Neuronal stem cell (in vitro differentiated cells): ENCODE results near the gene PHF21A.

Source experiments
- DNase-seq: peaks from one replicate; pipeline ENCODE4 v3.0.0-alpha.2; 2013; ENCODE audit warnings: low spot score
- H2AFZ ChIP-seq: one replicate; pipeline ENCODE4 v1.6.1; 2013; ENCODE audit warnings: mild to moderate bottlenecking, low read length, inconsistent platforms
- H2AK5ac ChIP-seq: 2 replicates; pipeline ENCODE4 v1.6.1; 2013; ENCODE audit warnings: low read depth, mild to moderate bottlenecking, inconsistent platforms, low read length, moderate library complexity, mixed read lengths
- H2BK120ac ChIP-seq: 2 replicates; pipeline ENCODE4 v1.6.1; 2013; ENCODE audit warnings: low read depth, mild to moderate bottlenecking, inconsistent platforms, low read length, moderate library complexity, mixed read lengths
- H2BK12ac ChIP-seq: one replicate; pipeline ENCODE4 v1.6.1; 2013; ENCODE audit warnings: low read length, inconsistent platforms
- H2BK15ac ChIP-seq: 2 replicates; pipeline ENCODE4 v1.6.1; 2013; ENCODE audit warnings: mild to moderate bottlenecking, low read length, inconsistent platforms, mixed read lengths
- H2BK5ac ChIP-seq: one replicate; pipeline ENCODE4 v1.6.1; 2013; ENCODE audit warnings: inconsistent platforms, mild to moderate bottlenecking, low read length, moderate library complexity
- H3K14ac ChIP-seq: one replicate; pipeline ENCODE4 v1.6.1; 2013; ENCODE audit warnings: low read length, inconsistent platforms
- H3K18ac ChIP-seq: 2 replicates; pipeline ENCODE4 v1.6.1; 2013; ENCODE audit warnings: low read length, inconsistent platforms
- H3K23ac ChIP-seq: 2 replicates; pipeline ENCODE4 v1.6.1; 2013; ENCODE audit warnings: low read depth, mild to moderate bottlenecking, mixed read lengths, low read length, inconsistent platforms; ENCODE audit not compliant: poor library complexity
- H3K27ac ChIP-seq: replicated peaks from 3 replicates; pipeline ENCODE4 v1.5.1; 2013; ENCODE audit warnings: low read length, inconsistent platforms
- H3K27me3 ChIP-seq, 3 experiments: 2 replicates each; pipeline ENCODE4 v1.6.1; 2013; ENCODE audit warnings: low read length in 3 of 3, mild to moderate bottlenecking in 2 of 3, inconsistent platforms in 1 of 3, low read depth in 1 of 3, mixed read lengths in 1 of 3, moderate library complexity in 1 of 3; ENCODE audit not compliant: control insufficient read depth in 3 of 3, insufficient read depth in 3 of 3
- H3K36me3 ChIP-seq, 2 donors: replicated peaks in 1 of 2; 2 replicates each; pipeline ENCODE4 v1.6.1; 2013; ENCODE audit warnings: low read length in 2 of 2; ENCODE audit not compliant: control insufficient read depth in 2 of 2, insufficient read depth in 2 of 2
- H3K4ac ChIP-seq: 2 replicates; pipeline ENCODE4 v1.6.1; 2013; ENCODE audit warnings: inconsistent platforms, mild to moderate bottlenecking, low read length, moderate library complexity
- H3K4me1 ChIP-seq, 2 donors: 1 replicate in 1 of 2; 2 replicates in 1 of 2; pipeline ENCODE4 v1.6.1; 2013; ENCODE audit warnings: low read length in 2 of 2, low read depth in 1 of 2; ENCODE audit not compliant: control insufficient read depth in 2 of 2, insufficient read depth in 1 of 2
- H3K4me2 ChIP-seq: one replicate; pipeline ENCODE4 v1.6.1; 2013; ENCODE audit warnings: mild to moderate bottlenecking, low read length, inconsistent platforms; ENCODE audit not compliant: insufficient read depth, poor library complexity, severe bottlenecking
- H3K4me3 ChIP-seq, 2 donors: 2 replicates each; pipeline ENCODE4 v1.5.1; 2013; ENCODE audit warnings: low read length in 2 of 2, mild to moderate bottlenecking in 2 of 2, inconsistent platforms in 1 of 2, moderate library complexity in 1 of 2
- H3K79me1 ChIP-seq: one replicate; pipeline ENCODE4 v1.6.1; 2013; ENCODE audit warnings: low read depth, mild to moderate bottlenecking, inconsistent platforms, low read length, moderate library complexity
- H3K9ac ChIP-seq: one replicate; pipeline ENCODE4 v1.6.1; 2013; ENCODE audit warnings: mild to moderate bottlenecking, low read depth, low read length, inconsistent platforms; ENCODE audit not compliant: poor library complexity
- H3K9me3 ChIP-seq, 2 donors: replicated peaks in 1 of 2; 2 replicates each; pipeline versions ENCODE3 to v1.6.1; 2013; ENCODE audit warnings: low read length in 2 of 2, mild to moderate bottlenecking in 2 of 2, inconsistent platforms in 1 of 2, low read depth in 1 of 2, mixed read lengths in 1 of 2, moderate library complexity in 1 of 2; ENCODE audit not compliant: control insufficient read depth in 2 of 2, insufficient read depth in 1 of 2
- H4K8ac ChIP-seq: one replicate; pipeline ENCODE4 v1.6.1; 2013; ENCODE audit warnings: low read depth, mild to moderate bottlenecking, inconsistent platforms, low read length, moderate library complexity
- H4K91ac ChIP-seq: one replicate; pipeline ENCODE4 v1.6.1; 2013; ENCODE audit warnings: low read length, low read depth, mild to moderate bottlenecking, inconsistent platforms; ENCODE audit not compliant: poor library complexity
- WGBS, 2 donors: extraction: QIAGEN DNeasy Blood & Tissue Kit; methylation state at CpG; one replicate each; pipeline ENCODE4 v1.1.7; 2013; ENCODE audit warnings: missing lambda C conversion rate in 2 of 2, mixed read lengths in 1 of 2; ENCODE audit not compliant: insufficient read length in 2 of 2, insufficient replicate concordance in 1 of 2; ENCODE audit errors: extremely low coverage in 2 of 2; 5-methylcytosine and 5-hydroxymethylcytosine counted together

The PHF21A gene

DNA sequence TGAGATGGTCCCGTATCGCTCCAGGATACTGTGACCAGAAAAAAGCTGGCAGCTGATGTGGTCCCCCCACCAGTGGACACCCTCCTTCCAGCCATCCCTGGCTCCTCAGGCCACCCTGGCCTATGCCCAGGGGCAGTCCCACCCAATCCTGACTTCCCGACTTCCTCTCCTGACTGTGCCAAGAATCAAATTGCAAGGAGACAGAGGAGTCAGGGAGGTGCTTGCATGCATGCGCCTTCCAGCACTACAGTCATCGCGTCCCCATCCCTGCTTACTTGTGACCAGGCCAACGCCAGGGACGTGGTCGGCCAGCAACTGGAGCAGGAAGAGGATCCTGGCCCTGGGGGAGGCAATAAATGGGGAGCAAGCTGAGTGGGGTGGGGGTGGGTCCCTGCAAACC is 210.6 kb downstream of the PHF21A start:
- Histone ChIP-seq H3K4me3 (no peak overlapping the region), H3K4me2 (no peak overlapping the region), H3K9me3 (no peaks in the 10 kb centered on the region), H3K4ac (no peak overlapping the region), H3K27ac (no peak overlapping the region), H2BK15ac (no peak overlapping the region), H3K23ac (no peak overlapping the region), H3K79me1 (peaks cover 6% of the 10 kb centered on the region), H3K27me3 (no peaks in the 10 kb centered on the region), H3K36me3 (peaks cover 24 to 51% of the 10 kb centered on the region in 2 donors), H3K18ac (no peak overlapping the region), H2AK5ac (no peak overlapping the region), H2BK12ac (no peak overlapping the region), H4K8ac (no peak overlapping the region), H3K4me1 (peaks cover 0 to 3% of the 10 kb centered on the region in 2 donors), H2AFZ (no peak overlapping the region), H2BK5ac (no peak overlapping the region), H3K14ac (no peak overlapping the region), H3K9ac (peak overlapping the region; percentile 14), H2BK120ac (no peak overlapping the region), H4K91ac (no peak overlapping the region)
- no CpG with 5 or more reads among the region's 9 CpGs for WGBS, 2 donors
- DNase-seq = no peak

DNA sequence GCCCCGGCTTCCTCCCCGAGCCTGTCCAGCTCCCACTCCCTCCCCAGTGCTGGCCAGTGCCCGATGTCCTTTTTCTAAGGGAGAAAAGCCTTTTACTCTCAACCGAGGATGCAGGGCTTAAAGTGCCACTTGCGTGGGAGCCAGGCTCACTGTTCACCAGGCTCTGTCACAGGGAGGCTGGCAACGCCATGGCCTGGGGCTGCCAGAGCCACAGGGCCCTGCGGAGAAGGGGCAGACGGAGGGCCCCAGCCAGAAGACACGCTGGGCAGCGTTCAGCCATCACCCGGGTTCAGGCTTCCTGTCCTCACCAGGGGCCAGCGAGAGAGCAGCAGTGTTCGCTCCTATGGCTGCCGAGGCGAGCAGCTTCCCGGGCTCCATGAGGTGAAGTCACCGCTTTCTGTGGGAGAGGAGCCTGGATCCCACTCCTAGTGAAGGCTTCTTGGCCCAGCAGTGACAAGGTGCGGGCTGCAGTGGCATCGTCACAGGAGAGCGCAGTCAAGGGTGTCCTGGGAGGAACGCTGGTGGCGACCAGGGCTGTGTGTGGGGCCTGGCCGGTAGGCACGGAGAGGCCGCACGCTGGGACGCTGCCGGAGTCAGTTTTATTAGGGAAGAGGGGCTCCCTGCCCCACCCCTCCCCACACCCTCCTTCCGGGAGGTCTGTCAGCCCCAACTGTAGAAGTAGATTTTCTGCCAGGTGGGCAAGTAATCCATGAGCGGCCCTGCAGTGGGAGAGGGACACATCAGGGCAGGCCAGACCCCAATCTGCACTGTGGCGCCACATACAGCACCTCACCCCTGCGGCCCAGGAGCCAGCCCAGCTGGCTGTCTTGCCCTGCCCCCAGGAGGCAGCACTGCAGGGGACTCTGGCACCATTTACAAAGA is 211.4 kb downstream of the PHF21A start:
- peak overlapping the region; percentile 20 for H3K23ac ChIP-seq
- no peak overlapping the region for H2AFZ ChIP-seq
- H3K4me1 ChIP-seq = peaks cover 0 to 3% of the 10 kb centered on the region in 2 donors
- H3K79me1 ChIP-seq = peaks cover 6% of the 10 kb centered on the region
- no peak overlapping the region for H2AK5ac ChIP-seq
- H3K27me3 ChIP-seq = no peaks in the 10 kb centered on the region
- no peak overlapping the region for H3K4me3 ChIP-seq
- no peak overlapping the region for H3K9ac ChIP-seq
- no peak for DNase-seq
- peaks cover 18 to 49% of the 10 kb centered on the region in 2 donors for H3K36me3 ChIP-seq
- no peak overlapping the region for H3K4me2 ChIP-seq
- no peak overlapping the region for H3K4ac ChIP-seq
- H2BK120ac ChIP-seq = no peak overlapping the region
- no CpG with 5 or more reads among the region's 32 CpGs for WGBS, 2 donors
- H2BK15ac ChIP-seq = no peak overlapping the region
- H4K8ac ChIP-seq = no peak overlapping the region
- H3K27ac ChIP-seq = no peak overlapping the region
- no peak overlapping the region for H2BK12ac ChIP-seq
- H2BK5ac ChIP-seq = peak overlapping the region; percentile 53
- no peaks in the 10 kb centered on the region for H3K9me3 ChIP-seq
- no peak overlapping the region for H3K14ac ChIP-seq
- H3K18ac ChIP-seq = no peak overlapping the region
- H4K91ac ChIP-seq = no peak overlapping the region

DNA sequence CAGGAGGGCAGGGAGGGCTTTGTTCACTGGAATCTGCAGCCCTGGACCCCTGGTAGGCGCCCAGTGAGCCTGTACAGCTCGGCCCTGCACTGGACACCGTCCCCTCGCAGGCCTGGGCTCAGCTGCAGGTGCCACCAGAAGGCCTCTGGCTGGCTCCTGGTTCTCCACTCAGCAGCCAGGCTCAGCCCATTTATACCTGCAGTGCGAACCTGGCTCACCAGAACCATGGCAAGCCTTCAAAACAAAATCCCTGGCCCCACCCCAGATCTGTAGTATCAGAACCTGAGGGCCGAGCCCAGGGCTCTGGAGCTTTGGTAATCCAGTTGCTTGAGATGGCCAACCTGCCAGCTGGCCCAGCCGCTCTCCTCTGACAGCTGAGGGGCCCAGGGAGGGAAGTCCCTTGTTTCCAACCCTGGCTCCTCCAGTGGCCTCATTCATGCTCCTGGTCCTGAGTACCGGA is 213.3 kb downstream of the PHF21A start:
- H2AK5ac ChIP-seq = no peak overlapping the region
- H4K8ac ChIP-seq = no peak overlapping the region
- H2BK5ac ChIP-seq = no peak overlapping the region
- H4K91ac ChIP-seq = no peak overlapping the region
- H3K4ac ChIP-seq = no peak overlapping the region
- H3K4me2 ChIP-seq = no peak overlapping the region
- H3K18ac ChIP-seq = no peak overlapping the region
- peaks cover 13 to 48% of the 10 kb centered on the region in 2 donors for H3K36me3 ChIP-seq
- H3K14ac ChIP-seq = no peak overlapping the region
- H3K23ac ChIP-seq = no peak overlapping the region
- no peaks in the 10 kb centered on the region for H3K27me3 ChIP-seq
- peaks cover 0 to 3% of the 10 kb centered on the region in 2 donors for H3K4me1 ChIP-seq
- H2BK15ac ChIP-seq = no peak overlapping the region
- H2BK120ac ChIP-seq = no peak overlapping the region
- H3K79me1 ChIP-seq = no peaks in the 10 kb centered on the region
- no peak overlapping the region for H2BK12ac ChIP-seq
- no peak overlapping the region for H3K9ac ChIP-seq
- no peak overlapping the region for H3K4me3 ChIP-seq
- no peak overlapping the region for H2AFZ ChIP-seq
- DNase-seq = no peak
- no peak overlapping the region for H3K27ac ChIP-seq
- WGBS, 2 donors = no CpG with 5 or more reads among the region's 8 CpGs
- no peaks in the 10 kb centered on the region for H3K9me3 ChIP-seq

- Histone ChIP-seq H4K91ac (no peak within 1 kb of the TSS), H2AFZ (no peak within 1 kb of the TSS), H3K27me3 (no peaks in the 10 kb centered on the region), H2BK12ac (no peak within 1 kb of the TSS), H2BK120ac (no peak within 1 kb of the TSS), H3K23ac (peak within 1 kb of the TSS; percentile 43), H2AK5ac (peak within 1 kb of the TSS; percentile 56), H2BK5ac (no peak within 1 kb of the TSS), H4K8ac (no peak within 1 kb of the TSS), H3K4me3 (no peak within 1 kb of the TSS), H3K4ac (no peak within 1 kb of the TSS), H3K18ac (no peak within 1 kb of the TSS), H3K4me1 (peaks cover 0 to 3% of the 10 kb centered on the region in 2 donors), H3K4me2 (no peak within 1 kb of the TSS), H2BK15ac (no peak within 1 kb of the TSS), H3K9me3 (no peaks in the 10 kb centered on the region), H3K36me3 (peaks cover 15 to 52% of the 10 kb centered on the region in 2 donors), H3K14ac (peak within 1 kb of the TSS; percentile 47), H3K27ac (no peak within 1 kb of the TSS), H3K9ac (peak within 1 kb of the TSS; percentile 25), H3K79me1 (no peaks in the 10 kb centered on the region)
- DNase-seq = no peak
- WGBS, 2 donors = no CpG with 5 or more reads among the region's 18 CpGs
Measured at GRCh38 chr11:45906965-45907611, 214.2 kb downstream of the PHF21A start, which contains the start of gene FREY1. Gene FREY1 (minus strand): TSS chr11:45907271. CDS start chr11:45907245, 26 bp downstream.
